Astrocyte (in vitro differentiated cells and primary cell): ENCODE data around the gene PTPRD. TPM values are rescaled to one million over a fixed set of nuclear protein-coding genes. Genes with fewer than 3 reads are reported as not detected.
"Not testable (repeated sequence)": the region's sequence is repeated elsewhere in the genome, so short reads cannot be mapped to it uniquely, and the experiment has no call there.

Experiments
- DNase-seq: peaks from one replicate; pipeline ENCODE4 v3.0.0-alpha.2; 2010; ENCODE audit warnings: low read depth
- FAIRE-seq: peaks from 2 replicates; lab custom pipeline; 2011; peaks lifted over from hg19 to GRCh38; lab: Jason Lieb, UNC
- H2AFZ ChIP-seq: 2 replicates; pipeline ENCODE4 v1.6.0; 2012; ENCODE audit warnings: low read depth, low read length, inconsistent platforms
- H3K27ac ChIP-seq: 2 replicates; pipeline ENCODE4 v1.5.1; 2011; ENCODE audit warnings: low read depth, low read length, inconsistent platforms
- H3K27me3 ChIP-seq: 2 replicates; pipeline ENCODE4 v1.6.0; 2011; ENCODE audit warnings: low read length, inconsistent platforms; ENCODE audit not compliant: insufficient read depth
- H3K36me3 ChIP-seq: 2 replicates; pipeline ENCODE4 v1.5.1; 2011; ENCODE audit warnings: low read length, inconsistent platforms; ENCODE audit not compliant: insufficient read depth
- H3K4me1 ChIP-seq: 2 replicates; pipeline ENCODE4 v1.5.1; 2011; ENCODE audit warnings: low read length, inconsistent platforms; ENCODE audit not compliant: insufficient read depth
- H3K4me2 ChIP-seq: 2 replicates; pipeline ENCODE4 v1.6.0; 2012; ENCODE audit warnings: low read length, inconsistent platforms
- H3K4me3 ChIP-seq: 2 replicates; pipeline ENCODE4 v1.5.1; 2011; ENCODE audit warnings: low read depth, mild to moderate bottlenecking, low read length, inconsistent platforms; ENCODE audit not compliant: insufficient read depth
- H3K79me2 ChIP-seq: 2 replicates; pipeline ENCODE4 v1.6.0; 2012; ENCODE audit warnings: mild to moderate bottlenecking, low read length, inconsistent platforms; ENCODE audit not compliant: insufficient read depth
- H3K9ac ChIP-seq: 2 replicates; pipeline ENCODE4 v1.6.0; 2012; ENCODE audit warnings: mild to moderate bottlenecking, low read length, inconsistent platforms
- H3K9me3 ChIP-seq: 2 replicates; pipeline ENCODE4 v1.5.1; 2012; ENCODE audit warnings: low read depth, mild to moderate bottlenecking, low read length, inconsistent platforms; ENCODE audit not compliant: insufficient read depth
- H4K20me1 ChIP-seq: 2 replicates; pipeline ENCODE4 v1.6.0; 2012; ENCODE audit warnings: low read length, inconsistent platforms; ENCODE audit not compliant: insufficient read depth
- H3K27ac Mint-ChIP-seq: one replicate; pipeline ENCODE4 v1.8.0; 2021; ENCODE audit warnings: mild to moderate bottlenecking, mixed read lengths; ENCODE audit not compliant: unreplicated experiment
- H3K27me3 Mint-ChIP-seq: one replicate; pipeline ENCODE4 v1.8.0; 2021; ENCODE audit warnings: low read depth, mixed read lengths; ENCODE audit not compliant: unreplicated experiment
- H3K36me3 Mint-ChIP-seq: one replicate; pipeline ENCODE4 v1.8.0; 2021; ENCODE audit warnings: low read depth, mixed read lengths; ENCODE audit not compliant: unreplicated experiment
- H3K4me1 Mint-ChIP-seq: one replicate; pipeline ENCODE4 v1.8.0; 2021; ENCODE audit warnings: low read depth, mixed read lengths; ENCODE audit not compliant: unreplicated experiment
- H3K4me3 Mint-ChIP-seq: one replicate; pipeline ENCODE4 v1.8.0; 2021; ENCODE audit warnings: mild to moderate bottlenecking, moderate library complexity, mixed read lengths; ENCODE audit not compliant: unreplicated experiment
- H3K9me3 Mint-ChIP-seq: one replicate; pipeline ENCODE4 v1.8.0; 2021; ENCODE audit warnings: mild to moderate bottlenecking, mixed read lengths; ENCODE audit not compliant: unreplicated experiment
- EZH2 ChIP-seq: IDR thresholded peaks from 2 replicates; pipeline ENCODE4 v1.6.1; 2012; ENCODE audit warnings: mild to moderate bottlenecking, low read length, inconsistent platforms; ENCODE audit not compliant: insufficient read depth
- total RNA-seq: library from RNA; stranded (reverse); gene quantifications from 2 replicates; pipeline ENCODE4 v1.2.1, GENCODE V29; 2021
- TF ChIP-seq, protein P1 (sequence below): IDR thresholded peaks from 2 replicates; pipeline ENCODE4 v1.5.1; 2011; ENCODE audit warnings: low read depth, mild to moderate bottlenecking, inconsistent platforms, low read length, moderate library complexity; ENCODE audit not compliant: insufficient read depth

PTPRD gene
- total RNA-seq, 1 donor from 2014 or later = 88.1 TPM

DNA sequence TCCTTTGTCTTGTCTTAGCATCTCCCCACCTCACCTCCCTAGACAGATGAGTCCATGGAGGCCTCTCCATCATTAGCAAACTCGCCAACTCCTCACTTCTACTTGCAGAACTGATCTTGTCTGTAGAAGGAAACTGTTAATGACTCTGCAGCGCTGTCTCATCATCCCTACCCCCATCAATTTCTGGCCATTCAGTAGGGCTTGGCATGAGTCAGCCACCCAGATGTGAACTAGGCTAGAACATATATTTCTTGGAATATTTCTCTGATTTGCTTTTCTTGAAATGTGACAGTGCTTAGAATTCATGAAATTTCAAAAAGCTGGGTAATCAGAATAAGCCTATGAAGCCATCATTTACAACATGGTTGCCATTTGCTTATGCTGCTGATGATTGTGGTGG lies 1688.2 kb downstream of the PTPRD start:
- Mint-ChIP-seq H3K36me3 (no peaks in the 10 kb centered on the region), H3K27me3 (no peaks in the 10 kb centered on the region), H3K27ac (no peak overlapping the region), H3K4me1 (peaks cover 13% of the 10 kb centered on the region), H3K4me3 (no peak overlapping the region), H3K9me3 (no peaks in the 10 kb centered on the region)
- Histone ChIP-seq H3K27ac (no peak overlapping the region), H4K20me1 (no peaks in the 10 kb centered on the region), H3K4me2 (no peak overlapping the region), H3K27me3 (no peaks in the 10 kb centered on the region), H2AFZ (no peak overlapping the region), H3K4me1 (no peaks in the 10 kb centered on the region), H3K9ac (no peak overlapping the region), H3K9me3 (no peaks in the 10 kb centered on the region), H3K36me3 (no peaks in the 10 kb centered on the region), H3K79me2 (no peaks in the 10 kb centered on the region), H3K4me3 (no peak overlapping the region)
- TF ChIP-seq, protein P1, sequence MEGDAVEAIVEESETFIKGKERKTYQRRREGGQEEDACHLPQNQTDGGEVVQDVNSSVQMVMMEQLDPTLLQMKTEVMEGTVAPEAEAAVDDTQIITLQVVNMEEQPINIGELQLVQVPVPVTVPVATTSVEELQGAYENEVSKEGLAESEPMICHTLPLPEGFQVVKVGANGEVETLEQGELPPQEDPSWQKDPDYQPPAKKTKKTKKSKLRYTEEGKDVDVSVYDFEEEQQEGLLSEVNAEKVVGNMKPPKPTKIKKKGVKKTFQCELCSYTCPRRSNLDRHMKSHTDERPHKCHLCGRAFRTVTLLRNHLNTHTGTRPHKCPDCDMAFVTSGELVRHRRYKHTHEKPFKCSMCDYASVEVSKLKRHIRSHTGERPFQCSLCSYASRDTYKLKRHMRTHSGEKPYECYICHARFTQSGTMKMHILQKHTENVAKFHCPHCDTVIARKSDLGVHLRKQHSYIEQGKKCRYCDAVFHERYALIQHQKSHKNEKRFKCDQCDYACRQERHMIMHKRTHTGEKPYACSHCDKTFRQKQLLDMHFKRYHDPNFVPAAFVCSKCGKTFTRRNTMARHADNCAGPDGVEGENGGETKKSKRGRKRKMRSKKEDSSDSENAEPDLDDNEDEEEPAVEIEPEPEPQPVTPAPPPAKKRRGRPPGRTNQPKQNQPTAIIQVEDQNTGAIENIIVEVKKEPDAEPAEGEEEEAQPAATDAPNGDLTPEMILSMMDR = no peak
- TF ChIP-seq EZH2 = no peak
- no peak for FAIRE-seq
- no peak for DNase-seq

DNA sequence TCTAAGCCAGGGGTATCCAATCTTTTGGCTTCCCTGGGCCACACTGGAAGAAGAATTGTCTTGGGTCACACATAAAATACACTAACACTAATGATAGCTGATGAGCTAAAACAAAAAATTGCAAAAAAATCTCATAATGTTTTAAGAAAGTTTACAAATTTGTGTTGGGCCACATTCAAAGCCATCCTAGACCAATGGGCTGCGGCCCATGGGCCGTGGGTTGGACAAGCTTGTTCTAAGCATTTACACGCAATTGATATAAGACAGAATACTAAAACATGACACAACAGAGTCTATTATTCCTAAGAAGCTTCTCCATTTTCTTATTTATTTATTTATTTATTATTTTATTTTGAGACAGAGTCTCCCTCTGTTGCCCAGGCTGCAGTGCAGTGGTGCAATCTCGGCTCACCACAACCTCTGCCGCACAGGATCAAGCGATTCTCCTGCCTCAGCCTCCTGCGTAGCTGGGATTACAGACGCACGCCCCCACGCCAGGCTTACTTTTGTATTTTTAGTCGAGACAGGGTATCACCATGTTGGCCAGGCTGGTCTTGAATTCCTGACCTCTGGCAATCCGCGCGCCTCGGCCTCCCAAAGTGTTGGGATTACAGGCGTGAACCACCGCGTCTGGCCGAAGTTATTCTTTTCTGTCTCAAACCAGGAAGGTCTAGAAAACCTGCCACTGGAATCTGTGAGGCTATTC lies 1692.2 kb downstream of the PTPRD start:
- H3K9ac ChIP-seq, H3K4me3 ChIP-seq, H3K27ac Mint-ChIP-seq, H3K4me1 ChIP-seq, H3K79me2 ChIP-seq, H3K27ac ChIP-seq, H2AFZ ChIP-seq, H4K20me1 ChIP-seq, DNase-seq, FAIRE-seq, H3K27me3 Mint-ChIP-seq, H3K36me3 Mint-ChIP-seq, H3K9me3 ChIP-seq, H3K36me3 ChIP-seq, H3K27me3 ChIP-seq, H3K4me3 Mint-ChIP-seq, H3K4me2 ChIP-seq, H3K9me3 Mint-ChIP-seq: not testable (repeated sequence)
- peaks cover 13% of the 10 kb centered on the region for H3K4me1 Mint-ChIP-seq

DNA sequence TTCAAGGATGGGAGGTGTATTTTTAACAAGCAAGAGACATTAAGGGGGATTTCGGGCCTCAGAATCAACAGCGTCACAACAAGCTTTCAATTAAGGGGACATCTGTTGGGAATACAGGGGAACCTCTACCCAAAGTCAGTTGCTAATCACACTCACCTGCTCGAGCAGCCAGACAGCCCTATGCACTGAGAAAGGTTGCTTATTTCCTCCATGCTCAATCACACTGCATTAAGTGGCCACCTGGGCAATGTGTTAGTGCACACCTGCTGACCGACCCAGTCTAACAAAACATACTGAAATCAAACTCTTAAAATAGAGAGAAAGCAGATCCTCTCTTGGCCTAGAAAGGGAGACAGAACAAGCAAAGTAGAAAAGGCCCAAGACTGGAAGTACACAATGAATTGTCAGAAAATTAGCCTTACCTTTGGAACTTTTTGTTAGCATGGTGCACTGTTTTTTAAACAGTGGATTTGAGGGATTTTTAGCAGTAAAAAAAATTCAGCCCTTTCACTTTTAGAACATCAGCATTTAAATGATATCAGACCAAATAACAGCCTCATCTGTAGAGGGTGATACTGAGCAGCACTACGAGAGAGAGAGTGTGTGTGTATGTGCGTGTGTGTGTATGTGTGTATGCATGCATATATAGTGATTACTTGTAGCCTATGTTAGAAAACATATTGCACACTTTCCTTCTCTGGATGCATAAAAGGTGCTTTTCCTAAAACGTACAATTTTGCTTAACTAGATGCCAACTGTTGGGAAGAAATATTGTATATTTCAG lies 1694.7 kb downstream of the PTPRD start:
- Mint-ChIP-seq H3K9me3 (no peaks in the 10 kb centered on the region), H3K4me3 (no peak overlapping the region), H3K27ac (no peak overlapping the region), H3K36me3 (no peaks in the 10 kb centered on the region), H3K4me1 (no peaks in the 10 kb centered on the region), H3K27me3 (no peaks in the 10 kb centered on the region)
- Histone ChIP-seq H4K20me1 (no peaks in the 10 kb centered on the region), H3K9me3 (no peaks in the 10 kb centered on the region), H3K36me3 (no peaks in the 10 kb centered on the region), H2AFZ (no peak overlapping the region), H3K27me3 (no peaks in the 10 kb centered on the region), H3K4me2 (no peak overlapping the region), H3K9ac (no peak overlapping the region), H3K79me2 (no peaks in the 10 kb centered on the region), H3K4me1 (no peaks in the 10 kb centered on the region), H3K27ac (no peak overlapping the region), H3K4me3 (no peak overlapping the region)
- no peak for TF ChIP-seq EZH2
- TF ChIP-seq, protein P1 = no peak
- DNase-seq = no peak
- FAIRE-seq = no peak
